Cardiac fibroblast (primary cell): Measurements from ENCODE around the gene SH3RF2.
"Not testable (repeated sequence)": the region's sequence is repeated elsewhere in the genome, so short reads cannot be mapped to it uniquely, and the experiment has no call there.

Source experiments
- DNase-seq, 2 donors: peaks; one replicate each; pipeline versions ENCODE4 v3.0.0 to v3.0.0-alpha.2; 2010; ENCODE audit warnings: low read depth in 2 of 2
- H3K4me3 ChIP-seq, 2 donors: replicated peaks in 1 of 2; 1 replicate in 1 of 2; 2 replicates in 1 of 2; pipeline ENCODE4 v1.5.1; 2011; ENCODE audit warnings: low read depth in 2 of 2, low read length in 2 of 2, mild to moderate bottlenecking in 2 of 2, moderate library complexity in 1 of 2
- TF ChIP-seq, protein P1 (sequence below): IDR thresholded peaks from one replicate; pipeline ENCODE4 v1.5.1; 2011; ENCODE audit warnings: low read depth, mild to moderate bottlenecking, low read length, inconsistent platforms

The SH3RF2 gene

GRCh38 chr5:145988993-145989392, 52.6 kb downstream of the SH3RF2 start:
- TF ChIP-seq, protein P1, sequence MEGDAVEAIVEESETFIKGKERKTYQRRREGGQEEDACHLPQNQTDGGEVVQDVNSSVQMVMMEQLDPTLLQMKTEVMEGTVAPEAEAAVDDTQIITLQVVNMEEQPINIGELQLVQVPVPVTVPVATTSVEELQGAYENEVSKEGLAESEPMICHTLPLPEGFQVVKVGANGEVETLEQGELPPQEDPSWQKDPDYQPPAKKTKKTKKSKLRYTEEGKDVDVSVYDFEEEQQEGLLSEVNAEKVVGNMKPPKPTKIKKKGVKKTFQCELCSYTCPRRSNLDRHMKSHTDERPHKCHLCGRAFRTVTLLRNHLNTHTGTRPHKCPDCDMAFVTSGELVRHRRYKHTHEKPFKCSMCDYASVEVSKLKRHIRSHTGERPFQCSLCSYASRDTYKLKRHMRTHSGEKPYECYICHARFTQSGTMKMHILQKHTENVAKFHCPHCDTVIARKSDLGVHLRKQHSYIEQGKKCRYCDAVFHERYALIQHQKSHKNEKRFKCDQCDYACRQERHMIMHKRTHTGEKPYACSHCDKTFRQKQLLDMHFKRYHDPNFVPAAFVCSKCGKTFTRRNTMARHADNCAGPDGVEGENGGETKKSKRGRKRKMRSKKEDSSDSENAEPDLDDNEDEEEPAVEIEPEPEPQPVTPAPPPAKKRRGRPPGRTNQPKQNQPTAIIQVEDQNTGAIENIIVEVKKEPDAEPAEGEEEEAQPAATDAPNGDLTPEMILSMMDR: no peak
- DNase-seq: no peak
- no peak overlapping the region for H3K4me3 ChIP-seq

GRCh38 chr5:145989428-145989827, 53.0 kb downstream of the SH3RF2 start:
- no peak for DNase-seq
- TF ChIP-seq, protein P1: no peak
- no peak overlapping the region for H3K4me3 ChIP-seq

GRCh38 chr5:145990170-145990569, 53.8 kb downstream of the SH3RF2 start:
- no peak for DNase-seq
- TF ChIP-seq, protein P1: no peak
- no peak overlapping the region for H3K4me3 ChIP-seq

DNA sequence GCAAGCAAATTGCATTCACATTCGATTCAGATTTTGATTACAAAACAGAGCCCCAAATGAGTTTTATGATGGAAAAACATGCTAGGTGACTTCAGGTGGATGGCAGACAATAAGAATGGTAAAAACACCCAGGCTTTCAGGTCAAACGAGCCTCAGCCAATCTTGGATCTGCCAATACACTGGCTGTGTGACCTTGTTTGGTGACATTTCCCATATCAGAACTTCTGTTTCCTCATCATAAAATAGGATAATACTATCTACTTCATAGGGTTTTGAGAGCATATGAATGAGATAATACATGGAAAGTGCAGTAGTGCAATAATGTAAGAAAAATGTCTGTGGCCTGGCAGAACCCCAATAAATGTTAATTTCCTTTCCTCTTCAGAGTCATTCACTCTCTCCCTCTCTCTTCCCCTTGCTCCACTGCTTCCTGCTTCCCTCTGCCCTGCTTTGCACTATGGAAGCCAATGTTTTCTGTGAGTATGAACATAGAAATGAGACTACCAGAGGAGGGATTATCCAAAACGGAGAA, 54.7 kb downstream of the SH3RF2 start:
- DNase-seq: peak; percentile 43 to 50
- TF ChIP-seq, protein P1: no peak
- H3K4me3 ChIP-seq: no peak overlapping the region

- not testable (repeated sequence) for H3K4me3 ChIP-seq, DNase-seq
Observed at GRCh38 chr5:145993538-145993937, 57.2 kb downstream of the SH3RF2 start.

- TF ChIP-seq, protein P1: no peak
- DNase-seq: no peak
Observed at GRCh38 chr5:145996135-145996534, 59.8 kb downstream of the SH3RF2 start.

GRCh38 chr5:145999208-145999607, 62.8 kb downstream of the SH3RF2 start:
- TF ChIP-seq, protein P1: no peak
- DNase-seq: no peak
- H3K4me3 ChIP-seq: no peak overlapping the region

More at GRCh38 chr5:145996135-145996534, 59.8 kb downstream of the SH3RF2 start:
- no peak overlapping the region for H3K4me3 ChIP-seq
